Calu3 (cell line): ENCODE data around the gene DCAF6. TPM values are rescaled to one million over a fixed set of nuclear protein-coding genes. Genes with fewer than 3 reads are reported as not detected.

Experiments
- BruUV-seq: library from RNA; stranded (reverse); fragments of 400-500 nt; replicated peaks from 2 replicates; lab custom pipeline; 2021; lab: Mats Ljungman, UMichigan
- CTCF ChIA-PET: fragments of 300-600 bp; sonication (Branson Sonifier 250); formaldehyde crosslinking; loops from one replicate; lab custom pipeline; 2022; ENCODE audit warnings: antibody characterized with exemption; lab: Charles Lee
- DNase-seq: peaks from one replicate; pipeline ENCODE4 v3.0.0; 2022
- H3K27ac Mint-ChIP-seq: one replicate; pipeline ENCODE4 v1.8.0; 2022; ENCODE audit warnings: mixed read lengths; ENCODE audit not compliant: unreplicated experiment
- H3K27me3 Mint-ChIP-seq: one replicate; pipeline ENCODE4 v1.8.0; 2022; ENCODE audit warnings: mixed read lengths; ENCODE audit not compliant: unreplicated experiment
- H3K36me3 Mint-ChIP-seq: one replicate; pipeline ENCODE4 v1.8.0; 2022; ENCODE audit warnings: mild to moderate bottlenecking, moderate library complexity, mixed read lengths; ENCODE audit not compliant: insufficient read depth, unreplicated experiment
- H3K4me1 Mint-ChIP-seq: one replicate; pipeline ENCODE4 v1.8.0; 2022; ENCODE audit warnings: mild to moderate bottlenecking, low read depth, mixed read lengths; ENCODE audit not compliant: unreplicated experiment
- H3K4me3 Mint-ChIP-seq: one replicate; pipeline ENCODE4 v1.8.0; 2022; ENCODE audit warnings: mild to moderate bottlenecking, low read depth, moderate library complexity, mixed read lengths; ENCODE audit not compliant: unreplicated experiment
- H3K9me3 Mint-ChIP-seq: one replicate; pipeline ENCODE4 v1.8.0; 2022; ENCODE audit warnings: low read depth, mixed read lengths; ENCODE audit not compliant: unreplicated experiment
- CTCF ChIP-seq: fragments of 200-600 bp; IDR thresholded peaks from one replicate; pipeline ENCODE4 v1.8.0; 2022; ENCODE audit warnings: antibody characterized with exemption; ENCODE audit not compliant: unreplicated experiment
- intact Hi-C: fragments of 100-400 bp; cut with micrococcal nuclease; formaldehyde crosslinking; loops from one replicate; pipeline ENCODE4 v1.10.0; 2022; ENCODE audit not compliant: unreplicated experiment
- total RNA-seq: library from RNA; stranded (reverse); gene quantifications from 2 replicates; pipeline ENCODE4 v1.2.3, GENCODE V29; 2022

The DCAF6 gene
- total RNA-seq, 1 experiment from 2014 or later, result 64.0 TPM

- no peak overlapping the region for H3K27ac Mint-ChIP-seq
- H3K4me3 Mint-ChIP-seq, result no peak overlapping the region
- TF ChIP-seq CTCF, result no peak
- DNase-seq, result no peak
- no peaks in the 10 kb centered on the region for H3K4me1 Mint-ChIP-seq
- H3K9me3 Mint-ChIP-seq, result no peaks in the 10 kb centered on the region
- BruUV-seq, result no TSS peak
- intact Hi-C loops, result loop anchor here (2.0 to 5.0 kb wide), 3 partner anchors 64 to 363 kb away; partner anchors contain the start of gene MPZL1
- CTCF ChIA-PET, result no interaction called here
- H3K27me3 Mint-ChIP-seq, result no peaks in the 10 kb centered on the region
- no peaks in the 10 kb centered on the region for H3K36me3 Mint-ChIP-seq
Measured at GRCh38 chr1:168083456-168084325, 147.2 kb downstream of the DCAF6 start.

- TF ChIP-seq CTCF, result peak; percentile 90
- Mint-ChIP-seq H3K4me3 (no peak overlapping the region), H3K4me1 (no peaks in the 10 kb centered on the region), H3K9me3 (no peaks in the 10 kb centered on the region), H3K27ac (no peak overlapping the region), H3K27me3 (no peaks in the 10 kb centered on the region), H3K36me3 (no peaks in the 10 kb centered on the region)
- intact Hi-C loops, result loop anchor here (5.0 kb wide), 2 partner anchors 63 to 282 kb away; no protein-coding TSS in a partner anchor
- peak; percentile 55 for DNase-seq
- BruUV-seq, result no TSS peak
- CTCF ChIA-PET, result interaction anchor here (0.6 kb wide), 2 partner anchors 88 to 1426 kb away, joined by 3 to 8 read pairs; no protein-coding TSS in a partner anchor
Measured at GRCh38 chr1:168084396-168085231, 148.1 kb downstream of the DCAF6 start.

- no TSS peak for BruUV-seq
- Mint-ChIP-seq H3K27ac (no peak overlapping the region), H3K4me1 (no peaks in the 10 kb centered on the region), H3K27me3 (no peaks in the 10 kb centered on the region), H3K9me3 (no peaks in the 10 kb centered on the region), H3K4me3 (no peak overlapping the region), H3K36me3 (no peaks in the 10 kb centered on the region)
- TF ChIP-seq CTCF, result no peak
- CTCF ChIA-PET, result interaction anchor here (0.6 kb wide), 2 partner anchors 369 to 1425 kb away, joined by 3 read pairs; no protein-coding TSS in a partner anchor
- intact Hi-C loops, result no loop called here
- no peak for DNase-seq
Measured at GRCh38 chr1:168085401-168085872, 149.0 kb downstream of the DCAF6 start.

- no peaks in the 10 kb centered on the region for H3K9me3 Mint-ChIP-seq
- H3K4me1 Mint-ChIP-seq, result no peaks in the 10 kb centered on the region
- intact Hi-C loops, result no loop called here
- no peak overlapping the region for H3K4me3 Mint-ChIP-seq
- no peak for TF ChIP-seq CTCF
- H3K27ac Mint-ChIP-seq, result no peak overlapping the region
- BruUV-seq, result no TSS peak
- H3K27me3 Mint-ChIP-seq, result no peaks in the 10 kb centered on the region
- H3K36me3 Mint-ChIP-seq, result no peaks in the 10 kb centered on the region
- CTCF ChIA-PET, result no interaction called here
- no peak for DNase-seq
Measured at GRCh38 chr1:168086438-168086837, 150.0 kb downstream of the DCAF6 start.
